Activated CD8-positive, alpha-beta T cell treated with anti-CD3 and anti-CD28 coated beads for 36 hours (primary cell): ENCODE measurements around the gene CCDC124. TPM values are rescaled to one million over a fixed set of nuclear protein-coding genes. Genes with fewer than 3 reads are reported as not detected.

Source experiments
- ATAC-seq: fragments of 200-7000 bp; cut with Tn5 transposase; one replicate; pipeline ENCODE4 v1.10.0; 2021; ENCODE audit warnings: mild to moderate bottlenecking, moderate library complexity
- CTCF ChIA-PET: fragments of 350-600 bp; sonication (Branson Sonifier 250); formaldehyde crosslinking; loops from one replicate; lab custom pipeline; 2021; ENCODE audit warnings: antibody characterized with exemption; lab: Charles Lee
- POLR2A ChIA-PET: fragments of 350-600 bp; sonication (Branson Sonifier 250); formaldehyde crosslinking; loops from one replicate; lab custom pipeline; 2021; ENCODE audit warnings: antibody characterized with exemption; lab: Charles Lee
- DNase-seq: peaks from one replicate; pipeline ENCODE4 v3.0.0-alpha.2; 2020
- H3K27ac Mint-ChIP-seq: one replicate; pipeline ENCODE4 v1.8.0; 2021; ENCODE audit warnings: mild to moderate bottlenecking, mixed read lengths
- H3K27me3 Mint-ChIP-seq: one replicate; pipeline ENCODE4 v1.8.0; 2021; ENCODE audit warnings: mixed read lengths
- H3K36me3 Mint-ChIP-seq: one replicate; pipeline ENCODE4 v1.8.0; 2021; ENCODE audit warnings: low read depth, mixed read lengths
- H3K4me1 Mint-ChIP-seq: one replicate; pipeline ENCODE4 v1.8.0; 2021; ENCODE audit warnings: low read depth, mixed read lengths
- H3K4me3 Mint-ChIP-seq: one replicate; pipeline ENCODE4 v1.8.0; 2021; ENCODE audit warnings: mild to moderate bottlenecking, moderate library complexity, mixed read lengths
- H3K9me3 Mint-ChIP-seq: one replicate; pipeline ENCODE4 v1.8.0; 2021; ENCODE audit warnings: mixed read lengths
- CTCF ChIP-seq: fragments of 200-600 bp; IDR thresholded peaks from one replicate; pipeline ENCODE4 v1.8.0; 2022; ENCODE audit warnings: antibody characterized with exemption, mild to moderate bottlenecking
- intact Hi-C: fragments of 100-400 bp; cut with micrococcal nuclease; formaldehyde crosslinking; loops from one replicate; pipeline ENCODE4 v1.10.0; 2022
- total RNA-seq, 2 experiments: library from RNA; stranded (reverse); gene quantifications; one replicate each; pipeline ENCODE4 v1.2.3, GENCODE V29; 2021

Gene CCDC124
- total RNA-seq, 2 experiments from 2014 or later = 120 to 129 TPM

GRCh38 chr19:17889609-17890214 lies 43.1 kb upstream of the CCDC124 start:
- DNase-seq (peak; percentile 30), ATAC-seq (no peak)
- Mint-ChIP-seq H3K4me1 (no peaks in the 10 kb centered on the region), H3K4me3 (no peak overlapping the region), H3K27ac (no peak overlapping the region), H3K36me3 (no peaks in the 10 kb centered on the region), H3K27me3 (no peaks in the 10 kb centered on the region), H3K9me3 (no peaks in the 10 kb centered on the region)
- POLR2A ChIA-PET = no interaction called here
- intact Hi-C loops = no loop called here
- no peak for TF ChIP-seq CTCF
- CTCF ChIA-PET = interaction anchor here (1.0 kb wide), 1 partner anchor 43 kb away, joined by 4 read pairs; the partner anchor contains the start of gene CCDC124

DNA sequence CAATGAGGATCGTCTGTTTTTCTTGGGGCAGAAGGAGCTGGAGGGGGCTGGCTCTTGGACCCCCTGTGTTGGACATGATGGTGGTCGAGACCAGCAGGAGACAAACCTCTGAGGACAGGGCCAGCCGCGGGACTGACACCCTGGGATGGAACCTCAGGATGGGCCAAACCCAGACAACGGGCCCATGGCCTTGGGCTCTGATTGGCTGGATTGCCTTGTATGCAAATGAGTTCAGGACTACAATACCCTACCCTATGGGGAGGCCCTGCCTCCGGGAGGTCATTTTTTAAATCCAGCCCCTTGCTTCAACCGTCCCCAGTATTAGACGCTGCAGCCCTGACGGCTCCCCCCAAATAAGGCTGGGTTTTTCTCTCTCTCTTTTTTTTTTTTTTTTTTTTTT lies 39.0 kb upstream of the CCDC124 start:
- POLR2A ChIA-PET = no interaction called here
- DNase-seq = no peak
- no peak for ATAC-seq
- intact Hi-C loops = no loop called here
- Mint-ChIP-seq H3K27ac (no peak overlapping the region), H3K4me3 (no peak overlapping the region), H3K36me3 (no peaks in the 10 kb centered on the region), H3K9me3 (no peaks in the 10 kb centered on the region), H3K4me1 (no peaks in the 10 kb centered on the region), H3K27me3 (peaks cover under 1% of the 10 kb centered on the region)
- CTCF ChIA-PET = no interaction called here
- no peak for TF ChIP-seq CTCF

DNA sequence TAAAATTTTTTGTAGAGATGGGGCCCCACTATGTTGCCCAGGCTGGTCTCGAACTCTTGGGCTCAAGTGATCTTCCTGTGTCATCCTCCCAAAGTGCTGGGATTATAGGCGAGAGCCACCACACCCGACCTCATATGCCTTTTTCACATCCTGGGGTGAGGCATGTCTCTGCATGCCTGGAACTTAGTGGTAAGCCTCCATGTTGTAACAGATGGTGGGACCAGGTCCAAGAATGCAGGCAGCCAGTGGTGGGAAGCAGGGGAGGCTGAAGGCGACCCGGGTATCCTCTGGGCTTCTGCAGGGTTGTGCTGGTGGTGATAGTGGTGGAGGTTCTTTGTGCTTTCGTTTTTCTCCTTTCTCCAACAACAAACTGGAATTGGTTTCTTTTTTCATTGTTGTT lies 30.1 kb upstream of the CCDC124 start:
- H3K27ac Mint-ChIP-seq = no peak overlapping the region
- no peak for ATAC-seq
- H3K27me3 Mint-ChIP-seq = peaks cover 13% of the 10 kb centered on the region
- H3K4me1 Mint-ChIP-seq = no peaks in the 10 kb centered on the region
- ChIA-PET CTCF (interaction anchor here (0.7 kb wide), 1 partner anchor 19 kb away, joined by 3 read pairs; no protein-coding TSS in a partner anchor), POLR2A (no interaction called here)
- no peak for TF ChIP-seq CTCF
- intact Hi-C loops = no loop called here
- H3K4me3 Mint-ChIP-seq = no peak overlapping the region
- H3K9me3 Mint-ChIP-seq = no peaks in the 10 kb centered on the region
- DNase-seq = no peak
- H3K36me3 Mint-ChIP-seq = no peaks in the 10 kb centered on the region

GRCh38 chr19:17908244-17908643 lies 24.6 kb upstream of the CCDC124 start:
- Mint-ChIP-seq H3K9me3 (peaks cover under 1% of the 10 kb centered on the region), H3K27ac (no peak overlapping the region), H3K4me1 (no peaks in the 10 kb centered on the region), H3K36me3 (no peaks in the 10 kb centered on the region), H3K4me3 (no peak overlapping the region), H3K27me3 (peaks cover 3% of the 10 kb centered on the region)
- ChIA-PET POLR2A (no interaction called here), CTCF (no interaction called here)
- DNase-seq = no peak
- TF ChIP-seq CTCF = no peak
- intact Hi-C loops = no loop called here
- ATAC-seq = no peak

- H3K9me3 Mint-ChIP-seq = peaks cover 4% of the 10 kb centered on the region
- no peak for ATAC-seq
- H3K4me1 Mint-ChIP-seq = no peaks in the 10 kb centered on the region
- no peak overlapping the region for H3K27ac Mint-ChIP-seq
- ChIA-PET CTCF (interaction anchor here (1.2 kb wide), 1 partner anchor 24 kb away, joined by 4 read pairs; the partner anchor contains the start of gene CCDC124), POLR2A (interaction anchor here (0.6 to 0.7 kb wide), 2 partner anchors 73 to 397 kb away, joined by 3 to 5 read pairs; no protein-coding TSS in a partner anchor)
- intact Hi-C loops = no loop called here
- no peak overlapping the region for H3K4me3 Mint-ChIP-seq
- no peak for TF ChIP-seq CTCF
- peaks cover 3% of the 10 kb centered on the region for H3K27me3 Mint-ChIP-seq
- no peaks in the 10 kb centered on the region for H3K36me3 Mint-ChIP-seq
- no peak for DNase-seq
These were observed 23.6 kb upstream of the CCDC124 start for GRCh38 chr19:17909003-17909732.
